ENCODE measurements around the gene TPBGL. TPM values are rescaled to one million over a fixed set of nuclear protein-coding genes. Genes with fewer than 3 reads are reported as not detected.

Gene TPBGL
- 2.3 TPM for total RNA-seq (ENCODE audit: unreplicated experiment)
- long read RNA-seq, result 0 reads

- peaks cover 26% of the 10 kb centered on the region for H3K4me1 Mint-ChIP-seq (ENCODE audit: low read depth, unreplicated experiment)
- DNase-seq, result peak; percentile 53
- H3K27ac Mint-ChIP-seq (ENCODE audit: unreplicated experiment), result peak within 1 kb of the TSS; percentile 22
- no peak for TF ChIP-seq CTCF (IDR thresholded peaks at IDR 0.05; ENCODE audit: partially characterized antibody, unreplicated experiment)
- H3K27me3 Mint-ChIP-seq (ENCODE audit: unreplicated experiment), result peaks cover 28% of the 10 kb centered on the region
- no peaks in the 10 kb centered on the region for H3K36me3 Mint-ChIP-seq (ENCODE audit: unreplicated experiment)
- H3K9me3 Mint-ChIP-seq (ENCODE audit: unreplicated experiment), result peaks cover 8% of the 10 kb centered on the region
- peak within 1 kb of the TSS; percentile 78 for H3K4me3 Mint-ChIP-seq (ENCODE audit: unreplicated experiment)
Measured at GRCh38 chr11:75240311-75241035, at the start of gene TPBGL. Gene TPBGL (plus strand): TSS chr11:75240774. CDS start chr11:75241050, 276 bp downstream.

- peaks cover 3% of the 10 kb centered on the region for H3K9me3 Mint-ChIP-seq (ENCODE audit: unreplicated experiment)
- DNase-seq, result peak; percentile 57
- peaks cover 17% of the 10 kb centered on the region for H3K4me1 Mint-ChIP-seq (ENCODE audit: low read depth, unreplicated experiment)
- H3K27me3 Mint-ChIP-seq (ENCODE audit: unreplicated experiment), result peaks cover 8% of the 10 kb centered on the region
- TF ChIP-seq CTCF (IDR thresholded peaks at IDR 0.05; ENCODE audit: partially characterized antibody, unreplicated experiment), result no peak
- H3K36me3 Mint-ChIP-seq (ENCODE audit: unreplicated experiment), result no peaks in the 10 kb centered on the region
- H3K4me3 Mint-ChIP-seq (ENCODE audit: unreplicated experiment), result no peak overlapping the region
- H3K27ac Mint-ChIP-seq (ENCODE audit: unreplicated experiment), result no peak overlapping the region
Measured at GRCh38 chr11:75191330-75191717, 49.2 kb upstream of the TPBGL start.

GRCh38 chr11:75193271-75193670 is 47.3 kb upstream of the TPBGL start:
- no peak for DNase-seq
- Mint-ChIP-seq H3K9me3 (ENCODE audit: unreplicated experiment) (peaks cover 3% of the 10 kb centered on the region), H3K4me3 (ENCODE audit: unreplicated experiment) (no peak overlapping the region), H3K4me1 (ENCODE audit: low read depth, unreplicated experiment) (peaks cover 17% of the 10 kb centered on the region), H3K27ac (ENCODE audit: unreplicated experiment) (no peak overlapping the region), H3K27me3 (ENCODE audit: unreplicated experiment) (peaks cover 11% of the 10 kb centered on the region), H3K36me3 (ENCODE audit: unreplicated experiment) (no peaks in the 10 kb centered on the region)
- no peak for TF ChIP-seq CTCF (IDR thresholded peaks at IDR 0.05; ENCODE audit: partially characterized antibody, unreplicated experiment)

GRCh38 chr11:75193711-75194110 is 46.9 kb upstream of the TPBGL start:
- H3K27ac Mint-ChIP-seq (ENCODE audit: unreplicated experiment), result no peak overlapping the region
- peaks cover 11% of the 10 kb centered on the region for H3K27me3 Mint-ChIP-seq (ENCODE audit: unreplicated experiment)
- DNase-seq, result no peak
- H3K9me3 Mint-ChIP-seq (ENCODE audit: unreplicated experiment), result peaks cover 3% of the 10 kb centered on the region
- peaks cover 17% of the 10 kb centered on the region for H3K4me1 Mint-ChIP-seq (ENCODE audit: low read depth, unreplicated experiment)
- H3K36me3 Mint-ChIP-seq (ENCODE audit: unreplicated experiment), result no peaks in the 10 kb centered on the region
- TF ChIP-seq CTCF (IDR thresholded peaks at IDR 0.05; ENCODE audit: partially characterized antibody, unreplicated experiment), result no peak
- no peak overlapping the region for H3K4me3 Mint-ChIP-seq (ENCODE audit: unreplicated experiment)

- no peak for TF ChIP-seq CTCF (IDR thresholded peaks at IDR 0.05; ENCODE audit: partially characterized antibody, unreplicated experiment)
- H3K9me3 Mint-ChIP-seq (ENCODE audit: unreplicated experiment), result peaks cover 3% of the 10 kb centered on the region
- H3K4me3 Mint-ChIP-seq (ENCODE audit: unreplicated experiment), result no peak overlapping the region
- no peak for DNase-seq
- H3K36me3 Mint-ChIP-seq (ENCODE audit: unreplicated experiment), result no peaks in the 10 kb centered on the region
- H3K27ac Mint-ChIP-seq (ENCODE audit: unreplicated experiment), result no peak overlapping the region
- peaks cover 11% of the 10 kb centered on the region for H3K27me3 Mint-ChIP-seq (ENCODE audit: unreplicated experiment)
- H3K4me1 Mint-ChIP-seq (ENCODE audit: low read depth, unreplicated experiment), result peaks cover 19% of the 10 kb centered on the region
Measured at GRCh38 chr11:75194147-75194546, 46.4 kb upstream of the TPBGL start.

Measured in glutamatergic neuron (in vitro differentiated cells).